Stimulated activated CD4-positive, alpha-beta T cell treated with anti-CD3 and anti-CD28 coated beads, Interleukin-15, amount 100 ng/mL, for 24 hours (primary cell): ENCODE results near the gene ELOVL7.
"Not testable (repeated sequence)": the region's sequence is repeated elsewhere in the genome, so short reads cannot be mapped to it uniquely, and the experiment has no call there.

Source experiments
- DNase-seq: peaks from one replicate; pipeline ENCODE4 v3.0.0-alpha.2; 2020

Gene ELOVL7

GRCh38 chr5:60843936-60844905 lies at the start of gene ELOVL7:
TSS of gene ELOVL7 (minus strand) at chr5:60844269. CDS start at chr5:60787397, 56,872 bp downstream.
- DNase-seq = peak; percentile 73

- DNase-seq = no peak
Observed at GRCh38 chr5:60893521-60893920, 49.5 kb upstream of the ELOVL7 start.

GRCh38 chr5:60891667-60892066 lies 47.6 kb upstream of the ELOVL7 start:
- no peak for DNase-seq

GRCh38 chr5:60888359-60889061 lies 44.4 kb upstream of the ELOVL7 start:
- DNase-seq = no peak

- DNase-seq = no peak
Observed at GRCh38 chr5:60887746-60888145, 43.7 kb upstream of the ELOVL7 start.

- no peak for DNase-seq
Observed at GRCh38 chr5:60887096-60887495, 43.0 kb upstream of the ELOVL7 start.

GRCh38 chr5:60886158-60886557 lies 42.1 kb upstream of the ELOVL7 start:
- DNase-seq = no peak

- DNase-seq = no peak
Observed at GRCh38 chr5:60883229-60883628, 39.2 kb upstream of the ELOVL7 start.

- no peak for DNase-seq
Observed at GRCh38 chr5:60872892-60873291, 28.8 kb upstream of the ELOVL7 start.

GRCh38 chr5:60870857-60871256 lies 26.8 kb upstream of the ELOVL7 start:
- DNase-seq = no peak

- DNase-seq = not testable (repeated sequence)
Observed at GRCh38 chr5:60860572-60860971, 16.5 kb upstream of the ELOVL7 start.

- DNase-seq = no peak
Observed at GRCh38 chr5:60856066-60856465, 12.0 kb upstream of the ELOVL7 start.

GRCh38 chr5:60852940-60853339 lies 8.9 kb upstream of the ELOVL7 start:
- no peak for DNase-seq

- no peak for DNase-seq
Observed at GRCh38 chr5:60852317-60852716, 8.2 kb upstream of the ELOVL7 start.

GRCh38 chr5:60851626-60852025 lies 7.6 kb upstream of the ELOVL7 start:
- DNase-seq = no peak

- DNase-seq = no peak
Observed at GRCh38 chr5:60846298-60846697, 2.2 kb upstream of the ELOVL7 start.

GRCh38 chr5:60843386-60843935 lies 608 bp downstream of the ELOVL7 start:
- peak; percentile 20 for DNase-seq

GRCh38 chr5:60842871-60843385 lies 1.1 kb downstream of the ELOVL7 start:
- DNase-seq = no peak

GRCh38 chr5:60841361-60841760 lies 2.7 kb downstream of the ELOVL7 start:
- DNase-seq = no peak

- DNase-seq = no peak
Observed at GRCh38 chr5:60836131-60836530, 7.9 kb downstream of the ELOVL7 start.

- DNase-seq = no peak
Observed at GRCh38 chr5:60835554-60835953, 8.5 kb downstream of the ELOVL7 start.

GRCh38 chr5:60833520-60833919 lies 10.5 kb downstream of the ELOVL7 start:
- no peak for DNase-seq

- DNase-seq = no peak
Observed at GRCh38 chr5:60830581-60831127, 13.4 kb downstream of the ELOVL7 start.
